ENCODE measurements around the gene MTHFD2.
"Not testable (repeated sequence)": the region's sequence is repeated elsewhere in the genome, so short reads cannot be mapped to it uniquely, and the experiment has no call there.

Gene MTHFD2

DNA sequence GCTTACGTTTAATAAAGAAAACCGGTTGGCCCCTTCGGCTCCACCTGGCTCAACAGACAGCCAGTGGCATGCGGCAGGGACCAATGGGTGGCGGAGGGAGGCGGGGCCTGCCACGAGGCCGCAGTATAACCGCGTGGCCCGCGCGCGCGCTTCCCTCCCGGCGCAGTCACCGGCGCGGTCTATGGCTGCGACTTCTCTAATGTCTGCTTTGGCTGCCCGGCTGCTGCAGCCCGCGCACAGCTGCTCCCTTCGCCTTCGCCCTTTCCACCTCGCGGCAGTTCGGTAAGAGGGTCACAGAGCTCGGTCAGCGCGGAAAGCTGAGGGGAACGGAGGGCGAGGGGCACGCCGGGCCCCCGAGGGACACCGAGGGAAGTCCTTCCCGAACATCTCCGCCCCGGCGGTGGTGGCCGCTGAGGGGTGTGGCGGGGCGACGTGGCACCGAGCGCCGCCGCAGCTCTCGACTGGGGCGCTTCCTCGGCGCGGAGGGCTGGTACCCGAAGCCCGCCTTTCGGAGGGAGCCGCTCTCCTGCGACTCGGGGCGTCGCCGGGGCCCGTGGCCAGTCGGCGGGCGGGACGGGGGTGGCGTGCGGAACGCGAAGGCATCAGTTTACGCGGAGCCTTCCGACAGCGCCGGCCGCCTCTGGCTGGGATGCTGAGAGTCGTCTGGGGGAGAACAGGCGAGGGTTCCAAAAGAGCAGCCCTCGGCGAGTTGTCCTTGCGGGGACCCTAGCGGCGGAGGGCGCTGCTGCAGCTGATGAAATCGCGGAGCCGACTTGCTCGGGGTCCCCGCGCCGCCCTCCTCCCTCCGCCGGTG, at the start of gene MTHFD2:
MTHFD2 (plus strand) TSS at position 155 of the 814 bp plus-strand sequence; CDS start at position 182, 27 bp downstream.
- peak; percentile 90 for DNase-seq (ENCODE audit: low spot score)

- no peak for DNase-seq (ENCODE audit: low spot score)
Observed at GRCh38 chr2:74149247-74149525, 49.2 kb upstream of the MTHFD2 start.

GRCh38 chr2:74149570-74150319, 48.7 kb upstream of the MTHFD2 start:
- DNase-seq (ENCODE audit: low spot score), result no peak

GRCh38 chr2:74152954-74153353, 45.5 kb upstream of the MTHFD2 start:
- no peak for DNase-seq (ENCODE audit: low spot score)

DNA sequence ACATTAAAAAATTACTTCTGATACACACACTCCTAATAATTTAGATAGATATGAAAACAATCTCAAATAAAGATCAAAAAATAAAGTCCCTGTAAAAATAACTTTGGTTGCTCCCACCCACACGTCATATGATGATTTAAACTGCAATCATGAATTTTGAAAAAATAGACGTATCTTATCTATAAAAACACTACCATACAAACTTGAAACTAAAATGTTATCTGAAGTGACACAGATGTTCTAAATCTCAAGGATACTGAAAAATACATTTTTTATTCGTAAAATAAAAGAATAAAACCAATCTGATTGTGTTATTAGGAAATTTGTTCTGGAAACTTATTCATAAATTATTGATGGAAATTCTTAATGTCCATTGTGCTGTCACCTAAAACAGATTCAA, 42.6 kb upstream of the MTHFD2 start:
- DNase-seq (ENCODE audit: low spot score), result no peak

- DNase-seq (ENCODE audit: low spot score), result no peak
Observed at GRCh38 chr2:74162951-74163350, 35.5 kb upstream of the MTHFD2 start.

DNA sequence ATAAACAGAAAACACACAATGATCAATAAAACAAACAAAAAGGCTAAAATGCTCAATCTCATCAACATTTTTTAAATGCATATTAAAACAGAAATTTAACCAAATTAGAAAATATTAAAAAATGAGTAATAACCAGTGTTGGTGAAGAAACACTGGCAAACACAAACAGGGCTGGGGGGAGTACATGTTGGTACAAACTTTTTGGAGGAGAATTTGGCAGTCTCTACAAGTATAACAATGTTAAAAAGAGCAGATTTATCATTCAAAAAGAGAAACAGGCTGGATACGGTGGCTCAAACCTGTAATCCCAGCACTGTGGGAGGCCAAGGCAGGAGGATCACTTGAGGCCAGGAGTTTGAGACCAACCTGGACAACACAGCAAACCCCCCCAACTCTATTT, 33.7 kb upstream of the MTHFD2 start:
- DNase-seq (ENCODE audit: low spot score), result no peak

DNA sequence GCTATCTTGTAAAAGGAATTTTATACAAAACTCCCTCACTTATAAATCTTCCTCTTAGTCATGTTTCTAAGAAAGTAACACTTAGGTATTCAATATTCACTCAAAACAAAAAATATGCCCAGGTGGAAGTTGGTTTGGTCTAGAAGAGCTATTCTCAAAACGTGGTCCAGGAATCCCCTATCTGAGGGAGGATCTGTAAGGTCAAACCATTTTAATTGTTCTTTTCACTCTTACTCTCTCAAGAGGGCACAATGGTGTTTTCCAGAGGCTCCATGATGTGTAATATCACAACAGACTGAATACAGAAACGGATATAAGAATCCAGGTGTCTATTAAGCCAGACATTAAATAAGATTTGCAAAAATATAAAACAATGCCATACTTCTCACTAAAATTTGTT, 29.7 kb upstream of the MTHFD2 start:
- DNase-seq (ENCODE audit: low spot score), result no peak

- no peak for DNase-seq (ENCODE audit: low spot score)
Observed at GRCh38 chr2:74174909-74175308, 23.5 kb upstream of the MTHFD2 start.

DNA sequence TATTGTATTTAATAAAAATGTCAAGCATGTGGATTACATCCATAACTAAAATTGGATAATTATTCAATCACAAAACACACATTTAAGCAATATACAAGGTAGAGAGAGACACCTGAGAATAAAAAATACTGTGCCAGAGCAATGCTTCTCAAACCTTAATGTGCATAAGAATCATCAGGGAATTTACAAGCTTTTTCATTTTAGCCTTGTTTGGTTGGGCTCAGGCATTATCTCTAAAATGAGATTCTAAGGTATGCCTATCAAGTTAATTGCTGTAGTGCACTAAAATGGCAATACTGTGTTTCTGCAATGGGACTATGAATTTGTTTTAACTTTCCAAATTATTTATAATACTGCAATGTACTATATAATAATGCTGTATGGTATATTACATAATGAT, 20.7 kb upstream of the MTHFD2 start:
- DNase-seq (ENCODE audit: low spot score), result no peak

GRCh38 chr2:74178211-74179062, 20.0 kb upstream of the MTHFD2 start, which contains the start of gene MOB1A:
TSS of gene MOB1A (minus strand) at chr2:74178879. CDS start at chr2:74178674, 205 bp downstream.
- DNase-seq (ENCODE audit: low spot score), result peak; percentile 97

DNA sequence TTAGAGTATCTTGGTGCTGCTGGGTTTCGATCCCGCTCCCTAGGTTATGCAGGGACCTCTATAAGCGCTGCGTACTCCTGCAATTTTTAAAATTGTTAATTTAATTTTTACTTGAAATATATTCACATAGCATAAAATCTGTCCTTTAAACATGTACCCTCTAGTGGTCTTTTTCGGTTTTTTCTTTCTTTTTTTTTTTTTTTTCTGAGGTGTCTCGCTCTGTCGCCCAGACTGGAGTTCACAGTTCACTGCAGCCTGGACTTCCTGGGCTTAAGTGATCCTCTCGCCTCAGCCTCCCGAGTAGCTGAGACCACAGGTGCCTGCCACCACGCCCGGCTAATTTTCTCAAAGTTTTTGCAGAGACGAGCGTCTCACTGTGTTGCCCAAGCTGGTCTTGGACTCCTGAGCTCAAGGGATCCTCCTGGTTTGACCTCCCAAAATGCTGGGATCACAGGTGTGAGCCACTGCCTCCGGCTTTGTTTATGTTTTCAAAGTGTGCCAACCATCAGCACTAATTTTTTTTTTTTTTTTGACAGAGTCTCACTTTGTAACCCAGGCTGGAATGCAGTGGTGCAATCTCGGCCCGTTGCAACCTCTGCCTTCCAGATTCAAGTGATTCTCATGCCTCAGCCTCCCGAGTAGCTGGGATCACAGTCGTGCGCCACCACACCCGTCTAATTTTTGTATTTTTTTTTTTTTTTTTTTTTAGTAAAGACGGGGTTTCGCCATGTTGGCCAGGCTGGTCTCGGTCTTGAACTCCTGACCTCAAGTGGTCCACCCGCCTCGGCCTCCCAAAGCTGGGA, 19.2 kb upstream of the MTHFD2 start:
- no peak for DNase-seq (ENCODE audit: low spot score)

DNA sequence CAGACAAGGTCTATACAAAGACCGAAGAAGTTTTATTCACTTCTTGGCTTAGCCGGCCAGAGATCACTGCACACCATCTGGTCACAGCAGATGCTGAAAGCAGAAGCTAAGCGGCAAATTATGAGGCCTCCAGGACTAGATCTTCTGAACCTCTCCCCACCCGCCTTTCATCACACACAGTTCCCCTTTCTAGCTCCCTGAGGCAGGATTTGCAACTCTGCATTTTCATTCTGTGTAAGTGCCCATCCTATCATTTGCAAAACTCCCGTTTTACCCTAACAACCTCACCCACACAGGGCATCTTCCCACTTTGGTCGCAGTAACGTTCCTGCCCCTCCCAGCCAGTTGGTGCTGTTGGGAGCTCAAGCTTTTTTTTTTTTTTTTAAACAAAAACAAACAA, 16.7 kb upstream of the MTHFD2 start:
- DNase-seq (ENCODE audit: low spot score), result peak; percentile 9

- no peak for DNase-seq (ENCODE audit: low spot score)
Observed at GRCh38 chr2:74183878-74184277, 14.5 kb upstream of the MTHFD2 start.

DNA sequence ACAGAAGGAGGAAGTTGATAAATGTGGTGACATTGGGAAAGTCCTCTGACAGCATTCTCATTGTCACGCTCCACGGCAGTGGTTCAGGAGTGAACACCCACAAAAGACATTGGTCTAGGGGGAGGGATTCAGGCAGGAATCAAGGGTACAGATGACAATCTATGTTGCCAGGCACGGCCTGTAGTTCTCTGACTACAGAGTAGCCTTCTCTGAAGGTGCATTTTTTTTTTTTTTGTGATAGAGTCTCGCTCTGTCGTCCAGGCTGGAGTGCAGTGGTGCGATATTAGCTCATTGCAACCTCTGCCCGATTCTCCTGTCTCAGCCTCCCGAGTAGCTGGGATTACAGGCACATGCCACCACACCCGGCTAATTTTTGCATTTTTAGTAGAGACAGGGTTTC, 12.4 kb upstream of the MTHFD2 start:
- peak; percentile 49 for DNase-seq (ENCODE audit: low spot score)

DNA sequence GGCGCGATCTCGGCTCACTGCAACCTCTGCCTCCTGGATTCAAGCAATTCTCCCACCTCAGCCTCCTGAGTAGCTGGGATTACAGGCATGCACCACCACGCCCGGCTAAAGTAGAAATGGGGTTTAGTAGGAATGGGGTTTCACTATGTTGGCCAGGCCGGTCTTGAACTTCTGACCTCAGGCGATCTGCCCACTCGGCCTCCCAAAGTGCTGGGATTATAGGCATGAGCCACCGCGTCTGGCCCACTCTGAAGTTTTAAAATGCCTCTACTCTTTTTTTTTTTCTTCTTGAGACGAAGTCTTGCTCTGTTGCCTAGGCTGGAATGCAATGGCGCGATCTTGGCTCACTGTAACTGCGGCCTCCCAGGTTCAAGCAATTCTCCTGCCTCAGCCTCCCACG, 11.7 kb upstream of the MTHFD2 start:
- not testable (repeated sequence) for DNase-seq (ENCODE audit: low spot score)

DNA sequence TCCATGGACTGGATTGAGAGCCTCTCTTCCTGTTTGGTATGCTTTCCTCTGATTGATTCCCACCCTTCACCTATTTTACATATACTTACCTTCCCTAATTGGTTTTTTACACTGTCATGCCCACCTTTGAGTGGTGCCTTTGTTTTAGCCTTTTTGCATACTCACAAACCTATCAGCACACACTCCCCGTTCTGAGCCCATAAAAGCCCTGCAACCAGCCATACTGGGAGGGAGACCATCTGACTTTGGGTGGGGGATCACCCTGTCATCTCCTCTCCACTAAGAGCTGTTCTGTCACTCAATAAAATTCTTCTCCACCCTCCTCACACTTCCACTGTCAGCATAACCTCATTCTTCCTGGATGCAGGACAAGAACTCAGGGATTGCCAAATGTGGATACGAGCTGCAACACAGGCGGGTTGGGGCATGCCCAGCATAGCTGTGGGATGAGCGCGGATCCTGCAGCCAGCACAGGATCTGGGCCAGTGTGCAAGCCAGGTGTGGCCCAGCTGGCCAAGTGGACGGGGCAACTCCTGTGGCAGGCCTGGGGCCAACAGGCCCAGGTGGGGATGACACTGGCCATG, 10.3 kb upstream of the MTHFD2 start:
- DNase-seq (ENCODE audit: low spot score), result no peak

DNA sequence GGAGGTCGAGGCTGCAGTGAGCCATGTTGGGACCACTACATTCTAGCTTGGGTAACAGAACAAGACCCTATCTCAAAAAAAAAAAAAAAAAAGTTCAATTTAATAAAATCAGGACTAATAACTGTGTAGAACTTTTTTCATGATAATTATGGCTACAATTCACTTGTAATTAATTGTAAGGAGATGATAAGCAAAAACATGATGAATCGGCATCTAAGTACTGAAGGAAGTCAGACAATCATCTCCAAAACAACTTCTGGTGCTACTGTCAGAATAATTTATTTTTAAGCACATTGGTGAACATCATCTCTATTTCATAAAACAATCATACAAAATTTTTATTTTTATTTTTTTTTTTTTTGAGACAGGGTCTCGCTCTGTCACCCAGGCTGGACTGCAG, 9.7 kb upstream of the MTHFD2 start:
- no peak for DNase-seq (ENCODE audit: low spot score)

- no peak for DNase-seq (ENCODE audit: low spot score)
Observed at GRCh38 chr2:74191596-74192380, 6.6 kb upstream of the MTHFD2 start.

GRCh38 chr2:74194799-74195198, 3.6 kb upstream of the MTHFD2 start:
- DNase-seq (ENCODE audit: low spot score), result no peak

DNA sequence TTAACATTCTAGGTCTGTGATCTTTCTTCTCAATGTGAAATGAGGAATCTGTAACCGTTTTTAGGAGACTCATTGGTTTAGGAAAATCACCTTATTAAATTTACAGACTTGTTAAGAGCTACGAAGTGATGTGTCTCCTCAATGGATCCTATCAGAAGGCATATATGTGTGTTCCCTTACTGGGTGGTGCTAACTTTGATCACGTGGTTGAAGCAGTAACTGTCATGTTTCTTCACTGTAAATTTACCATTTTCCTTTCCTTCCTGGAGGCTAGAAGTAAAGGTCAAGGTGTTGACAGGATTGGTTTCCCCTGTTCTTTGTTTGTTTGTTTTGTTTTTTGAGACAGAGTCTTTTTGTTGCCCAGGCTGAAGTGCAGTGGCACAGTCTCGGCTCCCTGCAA, 1.4 kb upstream of the MTHFD2 start:
- DNase-seq (ENCODE audit: low spot score), result no peak

All from CD4-positive, alpha-beta T cell treated with Interleukin-6 at 100 ng/mL for 8 hours (primary cell).